Lower leg skin (tissue), 4 donors: Measurements from ENCODE around the gene MRPL34. TPM values are rescaled to one million over a fixed set of nuclear protein-coding genes. Genes with fewer than 3 reads are reported as not detected.
"Not testable (repeated sequence)": the region's sequence is repeated elsewhere in the genome, so short reads cannot be mapped to it uniquely, and the experiment has no call there.

Experiments
- DNase-seq, 2 donors: peaks; one replicate each; pipeline ENCODE4 v3.0.0-alpha.2; 2019; ENCODE audit warnings: low spot score in 2 of 2
- H3K4me3 ChIP-seq: fragments of 200-600 bp; sonication (generic); 2 replicates; pipeline ENCODE4 v1.5.1; 2017; ENCODE audit warnings: mild to moderate bottlenecking, low read depth; ENCODE audit not compliant: poor library complexity, severe bottlenecking
- POLR2A ChIP-seq, 2 donors: fragments of 450-650 bp; IDR thresholded peaks; one replicate each; pipeline ENCODE4 v1.6.1; 2016 to 2017; ENCODE audit warnings: antibody characterized with exemption in 2 of 2, mild to moderate bottlenecking in 1 of 2, moderate library complexity in 1 of 2
- WGBS, 2 donors: methylation state at CpG; one replicate each; pipeline ENCODE4 v1.1.5; 2018; 5-methylcytosine and 5-hydroxymethylcytosine counted together
- intact Hi-C: fragments of 100-400 bp; cut with DNase I; formaldehyde crosslinking; loops from one replicate; pipeline ENCODE4 v1.15.0; 2023; ENCODE audit warnings: low total_unique reads
- total RNA-seq, 4 donors: library from RNA; depleted of rRNA; stranded (reverse); fragments of >200 nt; gene quantifications; one replicate each; pipeline ENCODE4 v1.1.0, GENCODE V29; 2016
- TF ChIP-seq, protein P1 (sequence below), 3 donors: fragments of 450-650 bp; IDR thresholded peaks; one replicate each; pipeline ENCODE4 v1.5.1; 2016; ENCODE audit warnings: antibody characterized with exemption in 3 of 3, mild to moderate bottlenecking in 3 of 3, moderate library complexity in 2 of 3

The MRPL34 gene
- total RNA-seq, 4 donors from 2014 or later = 88.4 to 228 (median 131) TPM

DNA sequence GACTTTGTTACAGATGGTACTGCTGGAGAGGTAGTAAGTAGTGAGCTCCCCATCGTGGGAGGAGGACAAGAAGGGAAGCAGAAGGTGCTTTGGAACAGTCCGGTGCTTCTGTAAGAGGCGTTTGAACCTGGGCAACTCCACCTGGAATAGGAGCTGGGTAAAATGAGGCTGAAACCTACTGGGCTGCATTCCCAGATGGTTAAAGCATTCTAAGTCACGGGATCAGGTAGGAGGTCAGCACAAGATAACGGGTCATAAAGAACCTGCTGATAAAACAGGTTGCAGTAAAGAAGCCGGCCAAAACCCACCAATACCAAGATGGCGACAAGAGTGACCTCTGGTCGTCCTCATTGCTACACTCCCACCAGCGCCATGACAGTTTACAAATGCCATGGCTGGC lies 18.9 kb upstream of the MRPL34 start:
- WGBS, 2 donors = 92% methylated on average over 9 of the region's 9 CpGs
- intact Hi-C loops = loop anchor here (10.0 kb wide), 1 partner anchor 82 kb away; no protein-coding TSS in a partner anchor
- no peak overlapping the region for H3K4me3 ChIP-seq
- DNase-seq = no peak
- TF ChIP-seq, protein P1, sequence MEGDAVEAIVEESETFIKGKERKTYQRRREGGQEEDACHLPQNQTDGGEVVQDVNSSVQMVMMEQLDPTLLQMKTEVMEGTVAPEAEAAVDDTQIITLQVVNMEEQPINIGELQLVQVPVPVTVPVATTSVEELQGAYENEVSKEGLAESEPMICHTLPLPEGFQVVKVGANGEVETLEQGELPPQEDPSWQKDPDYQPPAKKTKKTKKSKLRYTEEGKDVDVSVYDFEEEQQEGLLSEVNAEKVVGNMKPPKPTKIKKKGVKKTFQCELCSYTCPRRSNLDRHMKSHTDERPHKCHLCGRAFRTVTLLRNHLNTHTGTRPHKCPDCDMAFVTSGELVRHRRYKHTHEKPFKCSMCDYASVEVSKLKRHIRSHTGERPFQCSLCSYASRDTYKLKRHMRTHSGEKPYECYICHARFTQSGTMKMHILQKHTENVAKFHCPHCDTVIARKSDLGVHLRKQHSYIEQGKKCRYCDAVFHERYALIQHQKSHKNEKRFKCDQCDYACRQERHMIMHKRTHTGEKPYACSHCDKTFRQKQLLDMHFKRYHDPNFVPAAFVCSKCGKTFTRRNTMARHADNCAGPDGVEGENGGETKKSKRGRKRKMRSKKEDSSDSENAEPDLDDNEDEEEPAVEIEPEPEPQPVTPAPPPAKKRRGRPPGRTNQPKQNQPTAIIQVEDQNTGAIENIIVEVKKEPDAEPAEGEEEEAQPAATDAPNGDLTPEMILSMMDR (IDR thresholded peaks at IDR 0.05) = no peak
- TF ChIP-seq POLR2A (IDR thresholded peaks at IDR 0.05) = no peak

DNA sequence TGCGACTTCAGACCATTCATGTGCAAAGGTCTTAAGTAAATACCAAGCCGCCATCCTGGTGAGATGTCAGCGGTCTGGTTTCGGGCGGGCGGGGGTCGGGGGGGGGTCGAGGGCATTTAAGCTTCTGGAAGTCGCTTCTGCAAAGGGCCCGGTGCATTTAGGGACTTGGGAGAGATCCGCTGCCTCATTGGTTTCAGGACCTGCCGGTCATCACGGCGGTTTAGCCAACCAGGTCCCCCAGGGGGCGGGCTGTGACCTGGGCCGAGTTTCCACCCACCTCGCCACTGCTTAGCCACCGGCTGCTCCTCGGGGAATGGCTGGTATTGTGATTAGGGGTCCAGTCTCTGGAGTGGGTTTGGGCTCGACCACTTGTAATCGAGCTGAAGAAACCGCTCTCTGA lies 16.2 kb upstream of the MRPL34 start:
- TF ChIP-seq, protein P1 (IDR thresholded peaks at IDR 0.05) = no peak
- TF ChIP-seq POLR2A (IDR thresholded peaks at IDR 0.05) = no peak
- no peak for DNase-seq
- intact Hi-C loops = loop anchor here (10.0 kb wide), 1 partner anchor 85 kb away; no protein-coding TSS in a partner anchor
- 29 to 32% methylated on average over 21 to 22 of the region's 22 CpGs for WGBS, 2 donors
- H3K4me3 ChIP-seq = no peak overlapping the region

DNA sequence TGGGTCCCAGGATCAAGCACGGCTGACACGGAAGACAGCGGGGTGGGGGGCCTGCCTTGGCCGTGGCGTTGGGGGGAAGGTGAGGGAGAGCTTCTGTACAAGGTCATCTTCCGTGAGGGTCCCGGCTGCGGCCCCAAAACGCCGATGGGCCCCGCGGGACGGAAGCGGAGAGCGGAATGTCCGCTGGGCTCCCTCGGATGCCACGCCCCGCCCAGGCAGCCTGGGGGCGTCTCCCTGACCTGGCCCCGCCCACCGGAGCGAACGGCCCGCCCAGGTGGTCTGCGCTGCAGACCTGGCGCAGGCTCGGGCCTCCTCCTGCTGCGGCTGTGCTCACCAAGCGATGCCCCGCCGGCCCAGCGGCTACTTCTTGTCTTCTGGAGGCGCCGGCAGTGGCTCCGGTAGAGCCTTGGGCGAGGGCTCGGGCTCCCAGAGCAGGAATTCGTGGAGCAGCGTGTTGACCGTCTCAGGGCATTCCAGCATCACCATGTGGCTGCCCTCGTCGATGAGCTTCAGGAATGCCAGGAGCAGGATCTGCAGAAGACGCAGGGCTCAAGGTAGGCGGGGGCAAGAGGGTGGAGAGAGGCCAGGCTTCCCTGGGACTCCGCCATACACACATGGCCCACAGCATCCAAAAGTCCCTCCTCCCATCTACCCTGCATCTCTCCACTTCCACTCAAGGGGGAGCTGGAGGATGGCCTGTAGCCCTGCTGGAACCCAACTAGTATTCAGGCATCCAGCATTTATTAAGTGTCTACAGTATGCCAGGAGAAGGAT lies 13.2 kb upstream of the MRPL34 start:
- WGBS, 2 donors = 0 to 3% methylated on average over 18 to 21 of the region's 46 CpGs
- intact Hi-C loops = loop anchor here (10.0 kb wide), 1 partner anchor 92 kb away; no protein-coding TSS in a partner anchor

DNA sequence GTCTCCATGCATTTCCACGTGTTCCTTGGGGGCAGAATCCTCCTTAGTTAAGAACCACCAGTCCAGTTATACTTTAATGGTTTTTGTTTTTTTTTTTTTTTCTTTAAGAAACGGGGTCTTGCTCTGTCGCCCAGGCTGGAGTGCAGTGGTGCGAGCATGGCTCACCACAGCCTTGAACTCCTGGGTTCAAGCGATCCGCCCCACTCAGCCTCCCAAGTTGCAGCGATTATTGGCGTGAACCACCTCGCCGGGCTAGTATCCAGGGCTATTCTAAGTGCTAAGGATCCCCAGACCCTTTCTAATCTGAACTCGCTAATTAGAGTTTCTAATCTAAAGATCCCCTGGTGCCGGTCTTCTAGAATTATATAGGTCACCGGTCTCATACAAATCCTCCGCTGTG lies 12.1 kb upstream of the MRPL34 start:
- intact Hi-C loops = loop anchor here (10.0 kb wide), 1 partner anchor 91 kb away; no protein-coding TSS in a partner anchor
- 86 to 91% methylated on average over 14 of the region's 14 CpGs for WGBS, 2 donors
- TF ChIP-seq, protein P1 (IDR thresholded peaks at IDR 0.05) = no peak
- no peak for TF ChIP-seq POLR2A (IDR thresholded peaks at IDR 0.05)
- no peak overlapping the region for H3K4me3 ChIP-seq
- no peak for DNase-seq

More for the DNA sequence above, 13.2 kb upstream of the MRPL34 start:
- TF ChIP-seq, protein P1 (IDR thresholded peaks at IDR 0.05) = no peak
- no peak for TF ChIP-seq POLR2A (IDR thresholded peaks at IDR 0.05)
- H3K4me3 ChIP-seq = peak overlapping the region; percentile 6
- peak; percentile 65 to 93 for DNase-seq

DNA sequence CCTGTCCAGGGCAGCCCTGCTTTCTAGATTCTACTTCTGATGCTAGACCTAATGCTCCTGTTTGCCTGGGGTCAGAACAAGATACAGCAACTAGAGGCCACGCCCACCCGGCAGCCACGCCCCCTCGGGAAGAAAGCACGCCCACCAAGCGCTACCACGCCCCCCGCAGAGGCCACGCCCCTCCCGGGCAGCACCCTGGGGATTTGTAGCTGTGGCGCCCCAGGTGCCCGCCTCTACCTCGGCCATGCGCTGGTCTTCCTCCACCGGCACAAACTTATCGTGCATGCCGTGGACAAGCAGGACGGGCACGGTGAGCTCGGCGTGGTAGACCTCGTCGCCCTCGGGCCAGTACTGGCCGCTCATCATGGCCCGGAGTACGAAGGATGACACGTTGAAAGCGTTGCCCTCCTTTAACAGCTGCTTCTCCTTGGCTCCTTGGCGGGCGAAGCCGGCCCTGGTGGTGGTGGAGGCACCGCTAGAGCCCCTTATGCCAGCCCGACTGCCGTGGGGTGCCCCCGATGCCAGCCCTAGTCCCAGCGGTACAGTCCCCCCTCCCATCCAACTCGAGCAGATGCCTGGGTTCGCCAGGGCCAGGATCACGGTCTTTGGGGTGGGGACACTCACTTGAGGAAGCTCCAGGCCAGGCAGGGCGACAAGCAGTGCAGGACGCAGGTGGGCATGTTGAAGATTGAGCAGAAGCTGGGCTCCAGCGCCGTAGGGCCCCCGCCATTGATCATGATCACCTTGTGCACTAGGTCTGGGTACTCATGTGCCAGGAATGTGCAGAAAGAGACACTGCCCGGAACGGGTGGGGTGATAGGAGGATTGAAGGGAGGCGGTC lies 11.4 kb upstream of the MRPL34 start:
- no peak for DNase-seq
- intact Hi-C loops = loop anchor here (10.0 kb wide), 1 partner anchor 91 kb away; no protein-coding TSS in a partner anchor
- WGBS, 2 donors = 81 to 82% methylated on average over 46 to 48 of the region's 48 CpGs
- no peak for TF ChIP-seq POLR2A (IDR thresholded peaks at IDR 0.05)
- TF ChIP-seq, protein P1 (IDR thresholded peaks at IDR 0.05) = no peak
- no peak overlapping the region for H3K4me3 ChIP-seq

DNA sequence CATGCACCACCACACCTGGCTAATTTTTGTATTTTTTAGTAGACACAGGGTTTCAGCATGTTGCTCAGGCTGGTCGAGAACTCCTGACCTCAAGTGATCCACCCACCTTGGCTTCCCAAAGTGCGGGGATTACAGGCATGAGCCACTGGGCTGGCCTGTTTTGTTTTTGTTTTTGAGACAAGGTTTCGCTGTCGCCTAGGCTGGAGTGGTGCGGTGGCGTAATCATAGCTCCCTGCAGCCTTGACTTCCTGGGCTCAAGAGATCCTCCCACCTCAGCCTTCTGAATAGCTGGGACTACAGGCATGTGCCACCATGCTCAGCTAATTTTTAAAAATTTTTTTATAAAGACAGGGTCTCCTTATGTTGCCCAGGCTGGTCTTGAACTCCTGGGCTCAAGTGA lies 10.1 kb upstream of the MRPL34 start:
- WGBS, 2 donors = 90 to 91% methylated on average over 6 of the region's 6 CpGs
- intact Hi-C loops = loop anchor here (10.0 kb wide), 1 partner anchor 89 kb away; no protein-coding TSS in a partner anchor
- not testable (repeated sequence) for H3K4me3 ChIP-seq, DNase-seq
